Left ventricle myocardium inferior (tissue), 1 donor: ENCODE results near the gene P3R3URF. TPM values are rescaled to one million over a fixed set of nuclear protein-coding genes. Genes with fewer than 3 reads are reported as not detected.

Experiments
- DNase-seq: peaks from one replicate; pipeline ENCODE4 v3.0.0-alpha.2; 2020
- H3K27ac ChIP-seq: fragments of 200-600 bp; replicated peaks from 2 replicates; pipeline ENCODE4 v1.8.0; 2021
- H3K27me3 ChIP-seq: fragments of 200-600 bp; 2 replicates; pipeline ENCODE4 v1.8.0; 2021; ENCODE audit warnings: low read depth
- H3K36me3 ChIP-seq: fragments of 200-600 bp; 2 replicates; pipeline ENCODE4 v1.8.0; 2021
- H3K4me1 ChIP-seq: fragments of 200-600 bp; 2 replicates; pipeline ENCODE4 v1.8.0; 2021
- H3K4me3 ChIP-seq: fragments of 200-600 bp; 2 replicates; pipeline ENCODE4 v1.8.0; 2021; ENCODE audit warnings: mild to moderate bottlenecking, moderate library complexity
- H3K9me3 ChIP-seq: fragments of 200-600 bp; replicated peaks from 2 replicates; pipeline ENCODE4 v1.8.0; 2021
- intact Hi-C: fragments of 100-400 bp; cut with micrococcal nuclease; formaldehyde crosslinking; loops from one replicate; pipeline ENCODE4 v1.11.0; 2022
- total RNA-seq: library from RNA; stranded (reverse); fragmentation: NEBNext Ultra II Directional; extraction: Animal tissue kit (Norgen Biotek cat#: 25700); gene quantifications from one replicate; pipeline ENCODE4 v1.2.1, GENCODE V29; 2021
- TF ChIP-seq, protein P1 (sequence below): fragments of 200-600 bp; IDR thresholded peaks from 2 replicates; pipeline ENCODE4 v1.8.0; 2021; ENCODE audit warnings: antibody characterized with exemption, mild to moderate bottlenecking, borderline replicate concordance
- donor health status: DM: no; HTN: yes; CAD: no; lungs with severe emphysema.

The P3R3URF gene
- total RNA-seq, 1 donor from 2014 or later: not detected

DNA sequence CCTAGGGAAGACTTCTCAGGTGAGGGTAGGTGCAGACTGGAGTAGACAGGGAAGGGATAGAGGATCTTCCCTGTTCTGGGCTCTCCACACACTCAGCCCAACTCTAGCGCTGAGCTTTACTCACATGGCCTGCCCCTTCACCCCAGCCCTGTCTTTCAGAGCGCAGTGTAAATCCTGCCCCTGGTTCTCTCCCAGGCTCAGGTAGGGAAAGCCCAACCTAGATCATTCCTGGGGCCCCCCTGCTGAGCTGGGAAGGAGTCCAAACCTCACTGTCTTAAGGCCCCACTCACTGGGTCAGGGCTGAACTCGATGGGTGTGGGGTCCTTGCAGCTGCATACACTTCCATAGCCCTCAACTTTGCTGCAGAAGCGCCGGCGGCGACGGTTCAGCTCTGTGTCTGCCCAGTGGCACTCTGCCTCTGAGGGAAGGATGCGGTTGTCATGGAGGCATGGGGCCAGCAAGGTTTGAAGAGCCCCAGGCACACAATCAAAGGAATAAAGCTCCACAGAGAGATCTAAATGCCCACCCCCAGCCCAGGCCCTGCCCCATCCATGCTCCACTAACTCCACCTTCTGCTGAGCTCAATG, 17.8 kb upstream of the P3R3URF start:
- Histone ChIP-seq H3K27ac (peak overlapping the region; percentile 92), H3K27me3 (no peaks in the 10 kb centered on the region), H3K4me3 (no peak overlapping the region), H3K36me3 (peaks cover 62% of the 10 kb centered on the region), H3K4me1 (peaks cover 48% of the 10 kb centered on the region), H3K9me3 (no peaks in the 10 kb centered on the region)
- DNase-seq: no peak
- TF ChIP-seq, protein P1, sequence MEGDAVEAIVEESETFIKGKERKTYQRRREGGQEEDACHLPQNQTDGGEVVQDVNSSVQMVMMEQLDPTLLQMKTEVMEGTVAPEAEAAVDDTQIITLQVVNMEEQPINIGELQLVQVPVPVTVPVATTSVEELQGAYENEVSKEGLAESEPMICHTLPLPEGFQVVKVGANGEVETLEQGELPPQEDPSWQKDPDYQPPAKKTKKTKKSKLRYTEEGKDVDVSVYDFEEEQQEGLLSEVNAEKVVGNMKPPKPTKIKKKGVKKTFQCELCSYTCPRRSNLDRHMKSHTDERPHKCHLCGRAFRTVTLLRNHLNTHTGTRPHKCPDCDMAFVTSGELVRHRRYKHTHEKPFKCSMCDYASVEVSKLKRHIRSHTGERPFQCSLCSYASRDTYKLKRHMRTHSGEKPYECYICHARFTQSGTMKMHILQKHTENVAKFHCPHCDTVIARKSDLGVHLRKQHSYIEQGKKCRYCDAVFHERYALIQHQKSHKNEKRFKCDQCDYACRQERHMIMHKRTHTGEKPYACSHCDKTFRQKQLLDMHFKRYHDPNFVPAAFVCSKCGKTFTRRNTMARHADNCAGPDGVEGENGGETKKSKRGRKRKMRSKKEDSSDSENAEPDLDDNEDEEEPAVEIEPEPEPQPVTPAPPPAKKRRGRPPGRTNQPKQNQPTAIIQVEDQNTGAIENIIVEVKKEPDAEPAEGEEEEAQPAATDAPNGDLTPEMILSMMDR: no peak
- intact Hi-C loops: no loop called here

DNA sequence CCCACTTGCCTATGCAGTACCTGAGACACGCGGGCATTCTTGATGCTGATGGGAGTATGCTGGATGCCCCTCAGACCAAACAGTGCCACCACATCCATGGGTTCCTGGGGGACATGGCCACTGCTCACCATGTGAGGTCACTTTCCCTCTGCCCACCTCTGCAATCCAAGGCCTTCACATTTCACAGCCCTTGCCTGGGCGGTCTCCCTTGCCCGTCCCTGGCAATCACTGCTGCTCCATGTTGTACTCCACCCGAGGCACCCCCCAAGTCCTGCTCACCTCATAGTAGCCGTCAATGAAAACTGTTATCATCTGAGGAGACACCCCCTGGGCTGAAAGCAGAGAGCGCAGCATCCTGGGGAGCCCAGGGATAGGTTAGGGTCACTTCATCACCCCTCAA, 17.0 kb upstream of the P3R3URF start:
- no peak for DNase-seq
- TF ChIP-seq, protein P1: no peak
- Histone ChIP-seq H3K4me1 (peaks cover 48% of the 10 kb centered on the region), H3K36me3 (peaks cover 62% of the 10 kb centered on the region), H3K27ac (no peak overlapping the region), H3K27me3 (no peaks in the 10 kb centered on the region), H3K9me3 (no peaks in the 10 kb centered on the region), H3K4me3 (no peak overlapping the region)
- intact Hi-C loops: no loop called here

DNA sequence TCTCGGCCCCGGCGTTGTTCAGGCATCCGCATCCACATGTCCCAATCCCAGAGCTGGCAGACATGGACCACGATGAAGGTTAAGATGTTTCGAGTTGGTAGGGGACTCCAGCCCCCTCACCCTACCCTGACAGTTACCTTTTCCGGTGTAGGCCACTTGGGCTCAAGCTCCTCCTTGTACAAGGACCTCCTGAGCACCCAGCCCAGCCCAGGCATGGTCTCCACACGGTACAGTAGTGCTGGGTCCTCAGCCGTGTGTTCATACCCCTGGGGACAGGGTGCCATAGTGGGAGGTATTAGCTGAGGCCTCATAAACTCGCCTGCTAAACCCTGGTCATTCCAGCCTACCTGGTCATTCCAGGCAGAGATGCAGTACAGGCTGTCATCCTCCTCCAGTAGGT, 15.9 kb upstream of the P3R3URF start:
- Histone ChIP-seq H3K36me3 (peaks cover 62% of the 10 kb centered on the region), H3K27me3 (no peaks in the 10 kb centered on the region), H3K4me1 (peaks cover 50% of the 10 kb centered on the region), H3K4me3 (no peak overlapping the region), H3K9me3 (no peaks in the 10 kb centered on the region), H3K27ac (no peak overlapping the region)
- DNase-seq: no peak
- intact Hi-C loops: no loop called here
- TF ChIP-seq, protein P1: no peak

DNA sequence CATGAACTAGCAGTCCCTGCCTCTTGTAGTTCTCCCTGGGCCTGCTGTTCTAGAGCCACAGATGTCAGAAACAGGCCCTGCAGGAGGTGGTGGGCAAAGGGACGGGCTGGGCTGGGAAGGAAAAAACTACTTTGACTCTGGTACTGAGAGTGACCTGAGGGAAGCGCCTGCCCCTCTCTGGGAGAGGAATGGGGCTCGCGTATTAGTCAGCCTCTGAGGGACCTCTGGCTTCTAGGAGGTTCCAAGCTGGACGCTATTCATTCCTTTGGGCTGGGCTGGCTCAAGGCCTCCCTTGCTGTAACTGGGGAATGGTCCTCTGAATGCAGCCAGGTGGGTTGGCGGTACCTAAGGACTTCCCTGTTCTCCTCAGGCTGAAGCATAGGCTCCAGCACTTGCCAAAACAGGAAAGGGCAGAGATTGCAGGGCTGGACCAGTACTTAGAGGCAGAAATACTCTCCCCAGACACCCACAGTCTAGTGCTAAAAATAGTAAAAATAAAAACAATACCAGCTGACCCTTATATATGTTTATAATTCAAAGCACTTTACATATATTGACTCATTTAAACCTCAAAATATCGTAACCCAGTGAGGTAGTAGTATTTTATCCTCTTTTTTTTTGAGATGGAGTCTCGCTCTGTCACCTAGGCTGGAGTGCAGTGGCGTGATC, 14.9 kb upstream of the P3R3URF start:
- Histone ChIP-seq H3K4me3 (no peak overlapping the region), H3K27ac (no peak overlapping the region), H3K4me1 (peaks cover 41% of the 10 kb centered on the region), H3K36me3 (peaks cover 56% of the 10 kb centered on the region), H3K27me3 (no peaks in the 10 kb centered on the region), H3K9me3 (no peaks in the 10 kb centered on the region)
- no peak for DNase-seq
- TF ChIP-seq, protein P1: no peak
- intact Hi-C loops: no loop called here

DNA sequence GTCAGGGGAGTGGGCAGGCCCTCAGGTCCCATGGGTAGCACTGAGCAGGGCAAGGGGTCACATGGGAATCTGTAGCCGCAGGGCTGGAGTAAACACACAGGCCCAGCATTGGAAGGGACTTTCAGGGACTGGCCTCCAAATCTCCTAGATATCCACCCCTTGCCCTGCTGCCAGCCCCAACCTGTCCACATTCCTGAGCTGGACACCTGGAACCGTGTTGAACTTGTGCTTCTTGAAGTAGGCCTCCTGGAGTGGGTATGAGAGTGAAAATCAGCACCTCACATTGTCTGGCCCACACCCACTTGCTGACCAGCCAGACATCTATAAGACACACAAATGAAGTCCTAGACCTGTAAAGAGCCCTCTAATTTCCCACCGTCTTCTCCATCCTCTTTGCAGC, 14.3 kb upstream of the P3R3URF start:
- H3K4me3 ChIP-seq: no peak overlapping the region
- DNase-seq: no peak
- H3K36me3 ChIP-seq: peaks cover 50% of the 10 kb centered on the region
- H3K9me3 ChIP-seq: no peaks in the 10 kb centered on the region
- no peaks in the 10 kb centered on the region for H3K27me3 ChIP-seq
- intact Hi-C loops: no loop called here
- TF ChIP-seq, protein P1: no peak
- H3K27ac ChIP-seq: no peak overlapping the region
- peaks cover 36% of the 10 kb centered on the region for H3K4me1 ChIP-seq
